Measurements from ENCODE around the gene TMEM63B. TPM values are rescaled to one million over a fixed set of nuclear protein-coding genes. Genes with fewer than 3 reads are reported as not detected.

The TMEM63B gene
- polyA plus RNA-seq, 3 donors = 1.3 to 25.7 (median 1.9) TPM

- H3K4me2 ChIP-seq (replicated peaks; ENCODE audit: extremely low read depth, low read length, poor library complexity, severe bottlenecking) = no peak overlapping the region
- no peaks in the 10 kb centered on the region for H3K79me2 ChIP-seq (ENCODE audit: insufficient read depth, low read length)
- H3K36me3 Mint-ChIP-seq = peaks cover 49% of the 10 kb centered on the region in 2 donors
- WGBS (ENCODE audit: insufficient coverage) = 91% methylated on average over 4 of the region's 7 CpGs
- H2AFZ ChIP-seq (ENCODE audit: insufficient read depth, low read depth, low read length, poor library complexity, severe bottlenecking) = no peak overlapping the region
- no peak overlapping the region for H3K4me3 ChIP-seq (replicated peaks in 1 of 3; ENCODE audit: low read depth in 2 of 3, low read length in 3 of 3)
- intact Hi-C loops (cut with micrococcal nuclease) = loop anchor here in 1 of 2 donors (2.0 kb wide), 1 partner anchor 53 kb away; no protein-coding TSS in a partner anchor
- H3K36me3 ChIP-seq (replicated peaks in 1 of 2; ENCODE audit: control insufficient read depth in 1 of 2, insufficient read depth in 2 of 2, low read length in 2 of 2) = peaks cover 29 to 51% of the 10 kb centered on the region in 2 donors
- no peak overlapping the region for H3K4me3 Mint-ChIP-seq
- H3K27ac Mint-ChIP-seq = no peak overlapping the region
- peaks cover 11% of the 10 kb centered on the region for H4K20me1 ChIP-seq (ENCODE audit: insufficient read depth, low read length)
- peaks cover 0 to 6% (median 2%) of the 10 kb centered on the region in 3 donors for H3K27me3 Mint-ChIP-seq (ENCODE audit: low read depth in 3 of 3)
- TF ChIP-seq CTCF (IDR thresholded peaks at IDR 0.05) = no peak
- DNase-seq = no peak
- peaks cover 4% of the 10 kb centered on the region for H3K4me1 Mint-ChIP-seq
- H3K27me3 ChIP-seq (ENCODE audit: control insufficient read depth in 2 of 2, insufficient read depth in 2 of 2, low read length in 2 of 2) = no peaks in the 10 kb centered on the region
- H3K9me3 ChIP-seq (replicated peaks in 1 of 2; ENCODE audit: control insufficient read depth in 1 of 2, insufficient read depth in 1 of 2, low read length in 2 of 2) = no peaks in the 10 kb centered on the region
- peaks cover 0 to 2% (median 0%) of the 10 kb centered on the region in 7 donors for H3K9me3 Mint-ChIP-seq
- peaks cover 0 to 4% of the 10 kb centered on the region in 2 donors for H3K4me1 ChIP-seq (ENCODE audit: control insufficient read depth in 1 of 2, insufficient read depth in 2 of 2, low read length in 2 of 2)
- no peak overlapping the region for H3K27ac ChIP-seq (ENCODE audit: low read depth in 1 of 2, low read length in 2 of 2)
- H3K9ac ChIP-seq (ENCODE audit: insufficient read depth, low read length, poor library complexity, severe bottlenecking) = no peak overlapping the region
Observed at GRCh38 chr6:44149369-44150012, 22.1 kb downstream of the TMEM63B start.

DNA sequence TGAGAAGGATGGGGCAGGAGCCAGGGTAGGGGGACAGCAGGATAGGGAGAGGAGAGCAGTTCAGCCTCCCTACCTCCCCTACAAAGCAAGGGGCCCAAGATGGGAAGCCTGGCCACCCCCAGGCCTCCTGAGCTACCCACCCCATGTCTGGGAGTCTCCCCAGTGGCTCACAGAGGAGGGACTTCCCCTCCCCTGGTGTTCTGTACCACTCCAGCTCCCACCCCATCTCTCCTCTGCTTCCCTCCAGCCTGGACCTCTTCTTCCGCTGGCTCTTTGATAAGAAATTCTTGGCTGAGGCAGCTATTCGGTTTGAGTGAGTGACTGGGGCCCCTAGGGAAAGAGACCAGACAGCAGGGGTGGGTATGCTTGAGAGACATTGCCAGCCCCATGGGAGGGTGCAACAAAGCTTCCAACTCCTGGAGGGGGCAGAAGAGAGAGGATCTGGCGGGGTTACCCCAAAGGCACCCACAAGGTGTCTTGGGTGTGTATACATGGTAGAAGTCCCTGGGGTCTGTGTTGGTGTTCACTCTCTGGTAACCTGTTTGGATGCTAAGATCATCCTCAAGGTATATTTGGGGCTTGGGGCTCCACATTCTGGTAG lies 23.1 kb downstream of the TMEM63B start:
- H3K27ac Mint-ChIP-seq = no peak overlapping the region
- intact Hi-C loops (cut with micrococcal nuclease) = loop anchor here in 1 of 2 donors (2.0 kb wide), 1 partner anchor 54 kb away; no protein-coding TSS in a partner anchor

More for the DNA sequence above, 23.1 kb downstream of the TMEM63B start:
- peaks cover 11% of the 10 kb centered on the region for H4K20me1 ChIP-seq (ENCODE audit: insufficient read depth, low read length)
- Mint-ChIP-seq H3K4me3 (no peak overlapping the region), H3K9me3 (peaks cover 0 to 2% (median 0%) of the 10 kb centered on the region in 7 donors), H3K4me1 (peaks cover 4% of the 10 kb centered on the region), H3K36me3 (peaks cover 46 to 47% of the 10 kb centered on the region in 2 donors), H3K27me3 (ENCODE audit: low read depth in 3 of 3) (peaks cover 0 to 6% (median 2%) of the 10 kb centered on the region in 3 donors)
- no peak for DNase-seq
- no peak for TF ChIP-seq CTCF (IDR thresholded peaks at IDR 0.05)
- H3K9me3 ChIP-seq (replicated peaks in 1 of 2; ENCODE audit: control insufficient read depth in 1 of 2, insufficient read depth in 1 of 2, low read length in 2 of 2) = no peaks in the 10 kb centered on the region
- no peak overlapping the region for H3K4me3 ChIP-seq (replicated peaks in 1 of 3; ENCODE audit: low read depth in 2 of 3, low read length in 3 of 3)
- H3K9ac ChIP-seq (ENCODE audit: insufficient read depth, low read length, poor library complexity, severe bottlenecking) = no peak overlapping the region
- peaks cover 29 to 50% of the 10 kb centered on the region in 2 donors for H3K36me3 ChIP-seq (replicated peaks in 1 of 2; ENCODE audit: control insufficient read depth in 1 of 2, insufficient read depth in 2 of 2, low read length in 2 of 2)
- no peaks in the 10 kb centered on the region for H3K27me3 ChIP-seq (ENCODE audit: control insufficient read depth in 2 of 2, insufficient read depth in 2 of 2, low read length in 2 of 2)
- H3K27ac ChIP-seq (ENCODE audit: low read depth in 1 of 2, low read length in 2 of 2) = no peak overlapping the region
- peaks cover 0 to 4% of the 10 kb centered on the region in 2 donors for H3K4me1 ChIP-seq (ENCODE audit: control insufficient read depth in 1 of 2, insufficient read depth in 2 of 2, low read length in 2 of 2)
- no peaks in the 10 kb centered on the region for H3K79me2 ChIP-seq (ENCODE audit: insufficient read depth, low read length)
- no peak overlapping the region for H2AFZ ChIP-seq (ENCODE audit: insufficient read depth, low read depth, low read length, poor library complexity, severe bottlenecking)
- no peak overlapping the region for H3K4me2 ChIP-seq (replicated peaks; ENCODE audit: extremely low read depth, low read length, poor library complexity, severe bottlenecking)
- 100% methylated on average over 2 of the region's 3 CpGs for whole genome bisulfite sequencing (ENCODE audit: insufficient coverage)
